ENCODE measurements around the gene MED28.
"Not testable (repeated sequence)": the region's sequence is repeated elsewhere in the genome, so short reads cannot be mapped to it uniquely, and the experiment has no call there.

The MED28 gene

DNA sequence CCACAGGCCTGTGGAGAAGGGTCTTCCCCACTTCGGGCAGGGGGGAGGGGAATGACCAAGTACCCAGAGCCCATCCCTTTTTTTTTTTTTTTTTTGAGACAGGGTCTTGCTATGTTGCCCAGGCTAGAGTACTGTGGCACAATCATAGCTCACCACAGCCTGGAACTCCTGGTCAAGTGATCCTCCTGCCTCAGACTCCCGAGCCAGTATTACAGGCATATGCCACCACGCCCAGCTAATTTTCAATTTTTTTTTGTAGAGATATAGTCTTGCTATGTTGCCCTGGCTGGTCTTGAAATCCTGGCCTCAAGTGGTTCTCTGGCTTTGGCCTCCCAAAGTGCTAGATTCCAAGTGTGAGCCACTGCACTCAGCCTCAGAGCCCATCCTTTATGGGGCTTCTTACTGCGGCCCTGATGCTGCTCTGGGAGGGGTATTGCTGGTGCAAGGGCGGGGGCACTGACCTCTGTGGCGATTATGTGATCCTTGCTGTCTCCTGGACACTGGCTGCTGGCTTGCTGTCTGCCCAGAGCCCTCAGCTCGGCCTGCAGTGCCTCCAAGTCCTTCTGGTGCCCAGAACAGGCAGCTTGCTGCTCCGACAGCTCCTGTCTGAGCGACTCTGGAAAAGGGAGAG lies 32.9 kb downstream of the MED28 start:
- no peak overlapping the region for H3K9ac ChIP-seq (ENCODE audit: low read length)
- H3K9me3 ChIP-seq (ENCODE audit: low read length): no peaks in the 10 kb centered on the region
- H3K4me1 ChIP-seq (ENCODE audit: insufficient read depth, low read length): no peaks in the 10 kb centered on the region
- no peaks in the 10 kb centered on the region for H3K36me3 ChIP-seq (ENCODE audit: insufficient read depth, low read length)
- peaks cover 0 to 5% of the 10 kb centered on the region in 2 donors for H3K27me3 ChIP-seq (ENCODE audit: control insufficient read depth in 1 of 2, insufficient read depth in 2 of 2, low read length in 2 of 2)
- H3K27ac ChIP-seq (ENCODE audit: low read depth, low read length): no peak overlapping the region
- H3K4me3 ChIP-seq (ENCODE audit: low read depth in 1 of 2, low read length in 2 of 2): no peak overlapping the region

- Histone ChIP-seq H3K36me3 (ENCODE audit: insufficient read depth, low read length) (no peaks in the 10 kb centered on the region), H3K4me1 (ENCODE audit: insufficient read depth, low read length) (no peaks in the 10 kb centered on the region), H3K4me3 (ENCODE audit: low read depth in 1 of 2, low read length in 2 of 2) (no peak overlapping the region), H3K9me3 (ENCODE audit: low read length) (no peaks in the 10 kb centered on the region), H3K9ac (ENCODE audit: low read length) (no peak overlapping the region), H3K27ac (ENCODE audit: low read depth, low read length) (no peak overlapping the region), H3K27me3 (ENCODE audit: control insufficient read depth in 1 of 2, insufficient read depth in 2 of 2, low read length in 2 of 2) (peaks cover 0 to 4% of the 10 kb centered on the region in 2 donors)
Observed at GRCh38 chr4:17647927-17648326, 33.5 kb downstream of the MED28 start.

- no peak overlapping the region for H3K4me3 ChIP-seq (ENCODE audit: low read depth in 1 of 2, low read length in 2 of 2)
- no peaks in the 10 kb centered on the region for H3K9me3 ChIP-seq (ENCODE audit: low read length)
- H3K27me3 ChIP-seq (ENCODE audit: control insufficient read depth in 1 of 2, insufficient read depth in 2 of 2, low read length in 2 of 2): no peaks in the 10 kb centered on the region
- no peak overlapping the region for H3K27ac ChIP-seq (ENCODE audit: low read depth, low read length)
- H3K4me1 ChIP-seq (ENCODE audit: insufficient read depth, low read length): no peaks in the 10 kb centered on the region
- no peaks in the 10 kb centered on the region for H3K36me3 ChIP-seq (ENCODE audit: insufficient read depth, low read length)
- H3K9ac ChIP-seq (ENCODE audit: low read length): no peak overlapping the region
Observed at GRCh38 chr4:17650406-17650805, 36.0 kb downstream of the MED28 start.

- H3K27me3 ChIP-seq (ENCODE audit: control insufficient read depth in 1 of 2, insufficient read depth in 2 of 2, low read length in 2 of 2): no peaks in the 10 kb centered on the region
- no peak overlapping the region for H3K4me3 ChIP-seq (ENCODE audit: low read depth in 1 of 2, low read length in 2 of 2)
- no peaks in the 10 kb centered on the region for H3K4me1 ChIP-seq (ENCODE audit: insufficient read depth, low read length)
- no peak overlapping the region for H3K9ac ChIP-seq (ENCODE audit: low read length)
- H3K27ac ChIP-seq (ENCODE audit: low read depth, low read length): no peak overlapping the region
- H3K36me3 ChIP-seq (ENCODE audit: insufficient read depth, low read length): no peaks in the 10 kb centered on the region
- no peaks in the 10 kb centered on the region for H3K9me3 ChIP-seq (ENCODE audit: low read length)
Observed at GRCh38 chr4:17654701-17655100, 40.3 kb downstream of the MED28 start.

- H3K27ac ChIP-seq (ENCODE audit: low read depth, low read length): no peak overlapping the region
- H3K4me3 ChIP-seq (ENCODE audit: low read depth in 1 of 2, low read length in 2 of 2): no peak overlapping the region
- H3K9ac ChIP-seq (ENCODE audit: low read length): no peak overlapping the region
- H3K27me3 ChIP-seq (ENCODE audit: control insufficient read depth in 1 of 2, insufficient read depth in 2 of 2, low read length in 2 of 2): no peaks in the 10 kb centered on the region
- H3K9me3 ChIP-seq (ENCODE audit: low read length): no peaks in the 10 kb centered on the region
- no peaks in the 10 kb centered on the region for H3K36me3 ChIP-seq (ENCODE audit: insufficient read depth, low read length)
- H3K4me1 ChIP-seq (ENCODE audit: insufficient read depth, low read length): no peaks in the 10 kb centered on the region
Observed at GRCh38 chr4:17657090-17657489, 42.6 kb downstream of the MED28 start.

DNA sequence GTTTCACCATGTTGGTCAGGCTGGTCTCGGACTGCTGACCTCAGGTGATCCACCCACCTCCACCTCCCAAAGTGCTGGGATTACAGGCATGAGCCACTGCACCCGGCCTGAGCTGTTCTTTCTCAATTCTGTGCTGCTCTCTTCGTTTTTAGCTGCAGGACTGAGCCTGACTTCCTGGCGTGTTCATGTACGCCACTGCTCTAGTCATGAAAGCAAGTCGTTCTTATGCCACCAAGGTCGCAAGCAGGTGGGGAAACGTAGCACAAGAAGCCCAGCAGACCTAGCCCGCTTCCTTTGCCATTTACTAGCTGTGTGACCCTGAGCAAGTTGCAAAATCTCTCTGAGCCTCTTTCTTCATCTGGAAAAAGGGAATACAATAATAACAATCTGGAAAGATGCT lies 43.4 kb downstream of the MED28 start:
- H3K9me3 ChIP-seq (ENCODE audit: low read length): no peaks in the 10 kb centered on the region
- H3K9ac ChIP-seq (ENCODE audit: low read length): no peak overlapping the region
- no peak overlapping the region for H3K27ac ChIP-seq (ENCODE audit: low read depth, low read length)
- no peaks in the 10 kb centered on the region for H3K36me3 ChIP-seq (ENCODE audit: insufficient read depth, low read length)
- H3K4me1 ChIP-seq (ENCODE audit: insufficient read depth, low read length): no peaks in the 10 kb centered on the region
- H3K4me3 ChIP-seq (ENCODE audit: low read depth in 1 of 2, low read length in 2 of 2): no peak overlapping the region
- no peaks in the 10 kb centered on the region for H3K27me3 ChIP-seq (ENCODE audit: control insufficient read depth in 1 of 2, insufficient read depth in 2 of 2, low read length in 2 of 2)

- H3K9me3 ChIP-seq (ENCODE audit: low read length); H3K27me3 ChIP-seq (ENCODE audit: control insufficient read depth in 1 of 2, insufficient read depth in 2 of 2, low read length in 2 of 2); H3K4me3 ChIP-seq (ENCODE audit: low read depth in 1 of 2, low read length in 2 of 2); H3K36me3 ChIP-seq (ENCODE audit: insufficient read depth, low read length); H3K27ac ChIP-seq (ENCODE audit: low read depth, low read length); H3K4me1 ChIP-seq (ENCODE audit: insufficient read depth, low read length); H3K9ac ChIP-seq (ENCODE audit: low read length): not testable (repeated sequence)
Observed at GRCh38 chr4:17659196-17659595, 44.8 kb downstream of the MED28 start.

DNA sequence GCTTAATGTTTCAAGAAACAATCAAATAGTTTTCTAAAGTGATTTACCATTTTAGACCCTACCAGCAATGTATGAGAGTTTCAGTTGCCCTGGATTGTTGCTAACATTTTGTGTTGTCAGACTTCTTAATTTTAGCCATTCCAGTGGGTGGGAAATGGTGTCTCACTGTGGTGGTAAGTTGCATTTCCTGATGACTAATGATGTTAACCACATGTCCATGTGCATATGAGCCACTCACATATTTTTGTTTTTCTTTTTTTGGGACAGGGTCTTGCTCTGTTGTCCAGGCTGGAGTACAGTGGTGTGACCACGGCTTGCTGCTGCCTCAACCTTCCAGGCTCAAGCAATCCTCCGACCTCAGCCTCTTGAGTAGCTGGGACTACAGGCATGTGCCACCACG lies 48.3 kb downstream of the MED28 start:
- Histone ChIP-seq H3K27me3 (ENCODE audit: control insufficient read depth in 1 of 2, insufficient read depth in 2 of 2, low read length in 2 of 2) (no peaks in the 10 kb centered on the region), H3K4me1 (ENCODE audit: insufficient read depth, low read length) (no peaks in the 10 kb centered on the region), H3K9me3 (ENCODE audit: low read length) (no peaks in the 10 kb centered on the region), H3K4me3 (ENCODE audit: low read depth in 1 of 2, low read length in 2 of 2) (no peak overlapping the region), H3K36me3 (ENCODE audit: insufficient read depth, low read length) (no peaks in the 10 kb centered on the region), H3K9ac (ENCODE audit: low read length) (no peak overlapping the region), H3K27ac (ENCODE audit: low read depth, low read length) (no peak overlapping the region)

DNA sequence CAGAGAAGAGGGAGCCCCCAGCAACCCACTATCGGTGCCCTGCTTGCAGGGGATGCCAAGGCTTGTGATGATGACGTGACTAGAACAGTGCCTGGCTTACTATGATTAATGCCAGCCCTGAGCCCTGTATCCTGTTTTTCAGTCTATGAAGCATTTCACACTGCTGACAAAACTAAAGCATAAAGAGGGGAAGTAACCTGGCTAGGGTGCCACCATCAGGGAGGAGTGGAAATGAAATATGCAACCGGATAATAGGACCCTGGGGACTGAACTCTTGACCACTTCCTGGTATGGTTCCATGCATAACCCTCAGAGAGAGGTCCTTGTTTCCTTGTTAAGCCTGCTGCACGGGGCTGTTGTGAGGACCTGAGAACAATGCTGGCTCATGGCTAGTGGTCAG lies 50.3 kb downstream of the MED28 start:
- no peaks in the 10 kb centered on the region for H3K27me3 ChIP-seq (ENCODE audit: control insufficient read depth in 1 of 2, insufficient read depth in 2 of 2, low read length in 2 of 2)
- H3K9ac ChIP-seq (ENCODE audit: low read length): no peak overlapping the region
- H3K4me1 ChIP-seq (ENCODE audit: insufficient read depth, low read length): no peaks in the 10 kb centered on the region
- H3K27ac ChIP-seq (ENCODE audit: low read depth, low read length): no peak overlapping the region
- H3K36me3 ChIP-seq (ENCODE audit: insufficient read depth, low read length): no peaks in the 10 kb centered on the region
- H3K4me3 ChIP-seq (ENCODE audit: low read depth in 1 of 2, low read length in 2 of 2): no peak overlapping the region
- H3K9me3 ChIP-seq (ENCODE audit: low read length): no peaks in the 10 kb centered on the region

- Histone ChIP-seq H3K9ac (ENCODE audit: low read length) (no peak overlapping the region), H3K27ac (ENCODE audit: low read depth, low read length) (no peak overlapping the region), H3K4me3 (ENCODE audit: low read depth in 1 of 2, low read length in 2 of 2) (no peak overlapping the region), H3K9me3 (ENCODE audit: low read length) (no peaks in the 10 kb centered on the region), H3K4me1 (ENCODE audit: insufficient read depth, low read length) (no peaks in the 10 kb centered on the region), H3K36me3 (ENCODE audit: insufficient read depth, low read length) (no peaks in the 10 kb centered on the region), H3K27me3 (ENCODE audit: control insufficient read depth in 1 of 2, insufficient read depth in 2 of 2, low read length in 2 of 2) (no peaks in the 10 kb centered on the region)
Observed at GRCh38 chr4:17665346-17665745, 50.9 kb downstream of the MED28 start.

DNA sequence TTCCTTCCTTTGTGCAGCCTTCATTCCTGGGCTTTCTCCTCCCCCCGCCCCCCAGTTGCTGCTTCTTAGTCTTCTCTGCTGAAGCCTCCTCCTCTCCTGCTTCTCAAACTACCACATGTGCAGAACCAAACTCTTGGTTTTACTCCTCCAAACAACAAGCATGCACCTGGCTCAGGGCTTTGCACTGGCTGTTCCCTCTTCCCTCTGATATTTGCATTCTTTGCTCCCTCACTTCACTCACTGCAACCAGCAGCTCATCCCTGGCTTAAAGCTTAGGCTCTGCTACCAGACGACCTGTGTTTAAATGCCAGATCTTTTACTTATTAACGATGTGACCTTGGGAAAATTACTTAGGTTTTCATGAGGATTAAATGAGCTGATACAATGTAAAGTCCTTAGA lies 51.4 kb downstream of the MED28 start:
- Histone ChIP-seq H3K9me3 (ENCODE audit: low read length) (no peaks in the 10 kb centered on the region), H3K27ac (ENCODE audit: low read depth, low read length) (no peak overlapping the region), H3K4me1 (ENCODE audit: insufficient read depth, low read length) (no peaks in the 10 kb centered on the region), H3K36me3 (ENCODE audit: insufficient read depth, low read length) (no peaks in the 10 kb centered on the region), H3K9ac (ENCODE audit: low read length) (no peak overlapping the region), H3K4me3 (ENCODE audit: low read depth in 1 of 2, low read length in 2 of 2) (no peak overlapping the region), H3K27me3 (ENCODE audit: control insufficient read depth in 1 of 2, insufficient read depth in 2 of 2, low read length in 2 of 2) (no peaks in the 10 kb centered on the region)

- H3K27ac ChIP-seq (ENCODE audit: low read depth, low read length): no peak overlapping the region
- no peaks in the 10 kb centered on the region for H3K36me3 ChIP-seq (ENCODE audit: insufficient read depth, low read length)
- H3K27me3 ChIP-seq (ENCODE audit: control insufficient read depth in 1 of 2, insufficient read depth in 2 of 2, low read length in 2 of 2): no peaks in the 10 kb centered on the region
- H3K4me1 ChIP-seq (ENCODE audit: insufficient read depth, low read length): no peaks in the 10 kb centered on the region
- no peak overlapping the region for H3K9ac ChIP-seq (ENCODE audit: low read length)
- no peaks in the 10 kb centered on the region for H3K9me3 ChIP-seq (ENCODE audit: low read length)
- no peak overlapping the region for H3K4me3 ChIP-seq (ENCODE audit: low read depth in 1 of 2, low read length in 2 of 2)
Observed at GRCh38 chr4:17667253-17667652, 52.8 kb downstream of the MED28 start.

Measured in muscle layer of colon (tissue), 2 donors.